Measurements from ENCODE around the gene RAD51AP2. TPM values are rescaled to one million over a fixed set of nuclear protein-coding genes. Genes with fewer than 3 reads are reported as not detected.

The RAD51AP2 gene
- total RNA-seq, 2 donors from 2014 or later: 0.18 TPM; not detected in 1

DNA sequence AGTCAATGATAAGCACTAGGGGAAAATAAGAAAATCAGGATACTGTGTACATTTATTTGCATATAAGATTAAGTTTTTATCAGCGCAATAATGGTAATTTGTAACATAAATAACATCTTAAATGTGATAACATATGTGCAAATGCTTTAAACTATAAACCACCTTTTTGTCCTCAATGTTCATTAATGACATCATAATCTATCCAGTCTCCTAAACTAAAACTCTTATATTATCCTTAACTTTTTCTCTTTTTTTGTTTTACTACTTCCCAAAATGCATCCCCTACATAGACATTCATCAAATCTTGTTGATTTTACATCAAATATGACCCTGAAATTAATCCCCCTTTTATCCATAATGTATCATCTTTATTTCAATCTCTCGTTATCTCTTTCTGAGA is 3.4 kb upstream of the RAD51AP2 start:
- DNase-seq: no peak
- WGBS, 2 experiments (ENCODE audit: insufficient coverage in 1 of 2, insufficient read length in 1 of 2): 94 to 100% methylated on average over 1 of the region's 2 CpGs
- Mint-ChIP-seq H3K27me3 (ENCODE audit: insufficient read depth) (no peaks in the 10 kb centered on the region), H3K36me3 (ENCODE audit: low read depth) (no peaks in the 10 kb centered on the region), H3K27ac (no peak overlapping the region), H3K4me3 (no peak overlapping the region), H3K4me1 (peaks cover 17% of the 10 kb centered on the region), H3K9me3 (no peaks in the 10 kb centered on the region)
- Histone ChIP-seq H3K27me3 (ENCODE audit: control insufficient read depth, insufficient read depth, low read length, poor library complexity, severe bottlenecking) (no peaks in the 10 kb centered on the region), H3K9ac (ENCODE audit: extremely low read depth, low read length, poor library complexity, severe bottlenecking) (no peak overlapping the region), H3K27ac (ENCODE audit: low read depth, low read length) (no peak overlapping the region), H3K4me1 (ENCODE audit: control insufficient read depth, insufficient read depth, low read length) (peaks cover 4% of the 10 kb centered on the region), H3K9me3 (ENCODE audit: control insufficient read depth, low read length) (no peaks in the 10 kb centered on the region), H3K36me3 (ENCODE audit: control insufficient read depth, insufficient read depth, low read length) (no peaks in the 10 kb centered on the region), H3K4me3 (ENCODE audit: low read length) (no peak overlapping the region)
- TF ChIP-seq, protein P1, sequence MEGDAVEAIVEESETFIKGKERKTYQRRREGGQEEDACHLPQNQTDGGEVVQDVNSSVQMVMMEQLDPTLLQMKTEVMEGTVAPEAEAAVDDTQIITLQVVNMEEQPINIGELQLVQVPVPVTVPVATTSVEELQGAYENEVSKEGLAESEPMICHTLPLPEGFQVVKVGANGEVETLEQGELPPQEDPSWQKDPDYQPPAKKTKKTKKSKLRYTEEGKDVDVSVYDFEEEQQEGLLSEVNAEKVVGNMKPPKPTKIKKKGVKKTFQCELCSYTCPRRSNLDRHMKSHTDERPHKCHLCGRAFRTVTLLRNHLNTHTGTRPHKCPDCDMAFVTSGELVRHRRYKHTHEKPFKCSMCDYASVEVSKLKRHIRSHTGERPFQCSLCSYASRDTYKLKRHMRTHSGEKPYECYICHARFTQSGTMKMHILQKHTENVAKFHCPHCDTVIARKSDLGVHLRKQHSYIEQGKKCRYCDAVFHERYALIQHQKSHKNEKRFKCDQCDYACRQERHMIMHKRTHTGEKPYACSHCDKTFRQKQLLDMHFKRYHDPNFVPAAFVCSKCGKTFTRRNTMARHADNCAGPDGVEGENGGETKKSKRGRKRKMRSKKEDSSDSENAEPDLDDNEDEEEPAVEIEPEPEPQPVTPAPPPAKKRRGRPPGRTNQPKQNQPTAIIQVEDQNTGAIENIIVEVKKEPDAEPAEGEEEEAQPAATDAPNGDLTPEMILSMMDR (conservative IDR thresholded peaks at IDR 0.05): no peak

DNA sequence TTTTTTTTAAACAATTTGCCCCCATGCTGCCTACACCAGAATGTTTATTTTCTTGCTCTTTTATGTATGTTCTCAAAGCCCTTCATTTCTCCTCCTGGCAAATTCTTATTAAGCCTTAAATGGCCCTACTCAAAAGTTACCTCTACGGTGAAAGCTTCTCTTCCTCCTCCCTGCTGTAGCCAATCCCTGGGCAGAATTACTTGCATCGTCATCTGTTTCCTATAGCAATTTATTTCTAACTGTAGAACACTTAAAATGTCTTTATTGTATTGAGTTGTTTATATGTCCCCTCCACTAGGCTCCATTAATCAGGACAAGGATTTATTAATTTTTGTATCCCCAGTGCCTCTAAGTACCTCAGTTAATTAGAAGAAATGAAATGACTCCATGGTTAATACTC is 2.5 kb upstream of the RAD51AP2 start:
- Mint-ChIP-seq H3K27ac (no peak overlapping the region), H3K4me3 (no peak overlapping the region), H3K36me3 (ENCODE audit: low read depth) (no peaks in the 10 kb centered on the region), H3K4me1 (peaks cover 17% of the 10 kb centered on the region), H3K9me3 (no peaks in the 10 kb centered on the region), H3K27me3 (ENCODE audit: insufficient read depth) (no peaks in the 10 kb centered on the region)
- Histone ChIP-seq H3K4me1 (ENCODE audit: control insufficient read depth, insufficient read depth, low read length) (peaks cover 4% of the 10 kb centered on the region), H3K4me3 (ENCODE audit: low read length) (no peak overlapping the region), H3K27ac (ENCODE audit: low read depth, low read length) (no peak overlapping the region), H3K9me3 (ENCODE audit: control insufficient read depth, low read length) (no peaks in the 10 kb centered on the region), H3K36me3 (ENCODE audit: control insufficient read depth, insufficient read depth, low read length) (no peaks in the 10 kb centered on the region), H3K27me3 (ENCODE audit: control insufficient read depth, insufficient read depth, low read length, poor library complexity, severe bottlenecking) (no peaks in the 10 kb centered on the region), H3K9ac (ENCODE audit: extremely low read depth, low read length, poor library complexity, severe bottlenecking) (no peak overlapping the region)
- TF ChIP-seq, protein P1 (conservative IDR thresholded peaks at IDR 0.05): no peak
- WGBS, 2 experiments (ENCODE audit: insufficient coverage in 1 of 2, insufficient read length in 1 of 2): 97% methylated on average over 2 of the region's 2 CpGs; no CpG with 5 or more reads in 1 of the 2 experiments
- DNase-seq: no peak

DNA sequence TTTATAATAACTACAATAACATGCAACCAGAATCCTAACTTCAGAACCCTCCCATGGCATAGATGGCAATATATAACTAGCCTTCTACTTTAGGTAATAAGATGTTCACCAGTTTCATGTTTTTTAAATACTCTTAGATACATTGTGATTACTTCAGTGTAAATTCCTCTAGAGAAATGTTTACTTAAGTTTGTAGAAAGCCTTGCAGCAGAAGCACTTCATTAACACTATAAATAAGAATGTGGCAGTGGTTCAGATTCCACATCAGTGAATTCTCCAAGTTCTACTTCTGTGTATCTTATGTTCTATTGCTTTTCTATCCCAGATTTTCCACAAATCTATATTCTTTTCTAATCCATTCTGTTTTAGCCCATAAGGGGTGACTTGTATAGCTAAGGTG is 1.2 kb upstream of the RAD51AP2 start:
- no peaks in the 10 kb centered on the region for H3K27me3 ChIP-seq (ENCODE audit: control insufficient read depth, insufficient read depth, low read length, poor library complexity, severe bottlenecking)
- Mint-ChIP-seq H3K36me3 (ENCODE audit: low read depth) (no peaks in the 10 kb centered on the region), H3K4me3 (no peak overlapping the region), H3K27ac (no peak overlapping the region), H3K9me3 (no peaks in the 10 kb centered on the region), H3K27me3 (ENCODE audit: insufficient read depth) (no peaks in the 10 kb centered on the region), H3K4me1 (peaks cover 17% of the 10 kb centered on the region)
- H3K27ac ChIP-seq (ENCODE audit: low read depth, low read length): no peak overlapping the region
- TF ChIP-seq, protein P1 (conservative IDR thresholded peaks at IDR 0.05): no peak
- DNase-seq: no peak
- no peaks in the 10 kb centered on the region for H3K9me3 ChIP-seq (ENCODE audit: control insufficient read depth, low read length)
- no peaks in the 10 kb centered on the region for H3K36me3 ChIP-seq (ENCODE audit: control insufficient read depth, insufficient read depth, low read length)
- no peak overlapping the region for H3K9ac ChIP-seq (ENCODE audit: extremely low read depth, low read length, poor library complexity, severe bottlenecking)
- no peak overlapping the region for H3K4me3 ChIP-seq (ENCODE audit: low read length)
- peaks cover 4% of the 10 kb centered on the region for H3K4me1 ChIP-seq (ENCODE audit: control insufficient read depth, insufficient read depth, low read length)

All from endodermal cell (in vitro differentiated cells).